ENCODE measurements around the gene ARL16. TPM values are rescaled to one million over a fixed set of nuclear protein-coding genes. Genes with fewer than 3 reads are reported as not detected.

Gene ARL16
- polyA plus RNA-seq, 1 of the 3 experiments (the other 2 are of a cell fraction): 148 TPM

DNA sequence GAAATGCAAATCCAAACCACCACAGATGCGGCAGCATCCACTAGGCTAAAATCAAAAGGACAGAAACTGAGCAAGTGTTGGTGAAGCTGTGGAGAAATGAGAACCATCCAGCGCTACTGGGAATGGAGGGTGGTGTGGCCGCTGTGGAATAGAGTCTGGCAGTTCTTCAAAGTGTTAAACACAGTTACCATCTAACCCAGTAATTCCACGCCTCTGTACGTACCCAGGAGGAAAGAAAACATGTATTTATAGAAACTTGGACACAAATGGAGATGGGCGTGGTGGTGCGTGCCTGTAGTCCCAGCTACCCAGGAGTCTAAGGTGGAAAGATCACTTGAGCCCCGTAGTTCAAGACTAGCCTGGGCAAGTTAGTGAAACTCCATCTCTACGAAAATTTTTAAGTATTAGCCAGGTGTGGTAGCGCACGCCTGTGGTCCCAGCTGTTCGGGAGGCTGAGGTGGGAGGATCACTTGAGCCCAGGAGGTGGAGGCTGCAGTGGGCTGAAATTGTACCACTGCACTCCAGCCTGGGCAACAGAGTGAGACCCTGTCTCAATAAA is 40.1 kb upstream of the ARL16 start:
- Histone ChIP-seq H3K9me2 (no peaks in the 10 kb centered on the region), H3F3A (replicated peaks; ENCODE audit: insufficient read depth) (peaks cover 23% of the 10 kb centered on the region), H3K4me1 (ENCODE audit: control insufficient read depth in 1 of 2, insufficient read depth in 2 of 2, low read depth in 1 of 2, low read length in 1 of 2) (peaks cover 0 to 3% of the 10 kb centered on the region in 2 experiments; a peak in 1 of 4 replicates), H3K4me3 (ENCODE audit: low read depth in 2 of 2, low read length in 1 of 2) (no peak overlapping the region), H3K27me3 (ENCODE audit: insufficient read depth) (no peaks in the 10 kb centered on the region), H4K20me1 (ENCODE audit: insufficient read depth) (no peaks in the 10 kb centered on the region), H3K79me2 (ENCODE audit: insufficient read depth) (no peaks in the 10 kb centered on the region), H3K4me2 (peak overlapping the region; percentile 21), H3K9me3 (no peaks in the 10 kb centered on the region), H2AFZ (ENCODE audit: low read depth) (no peak overlapping the region), H3K9ac (no peak overlapping the region), H3K36me3 (replicated peaks in 1 of 2; ENCODE audit: control insufficient read depth in 1 of 2, insufficient read depth in 2 of 2, low read length in 1 of 2) (no peaks in the 10 kb centered on the region), H3K27ac (ENCODE audit: low read depth in 2 of 2, low read length in 1 of 2) (no peak overlapping the region)
- CTCF ChIA-PET: interaction anchor here (0.6 to 5.3 kb wide), 6 partner anchors 10 to 145 kb away, joined by 3 to 41 read pairs (median 4); partner anchors contain the start of gene SLC25A10
- no peak for DNase-seq
- POLR2A ChIA-PET: interaction anchor here (0.5 to 4.9 kb wide), 3 partner anchors 11 to 241 kb away, joined by 3 to 30 read pairs (median 3); partner anchors contain the start of genes MCRIP1 and SLC25A10
- WGBS (ENCODE audit: low lambda C conversion rate): 22% methylated on average over 12 of the region's 12 CpGs
- TF ChIP-seq FOSL2 (IDR thresholded peaks at IDR 0.05; ENCODE audit: borderline replicate concordance, low read depth) (no peak), SIN3A (IDR thresholded peaks at IDR 0.05; ENCODE audit: borderline replicate concordance, low read depth, low read length) (no peak), GABPA (IDR thresholded peaks at IDR 0.05; ENCODE audit: low read depth) (no peak), TEAD4 (IDR thresholded peaks at IDR 0.05; ENCODE audit: borderline replicate concordance, insufficient read depth) (no peak), ELF1 (IDR thresholded peaks at IDR 0.05) (no peak), FOXJ3 (CRISPR knock-in tag; IDR thresholded peaks at IDR 0.05) (no peak), TAF1 (IDR thresholded peaks at IDR 0.05; ENCODE audit: borderline replicate concordance, low read depth, low read length) (no peak), MXI1 (IDR thresholded peaks at IDR 0.05; ENCODE audit: low read depth, low read length) (no peak), CHD2 (IDR thresholded peaks at IDR 0.05; ENCODE audit: low read length, partially characterized antibody) (no peak)

DNA sequence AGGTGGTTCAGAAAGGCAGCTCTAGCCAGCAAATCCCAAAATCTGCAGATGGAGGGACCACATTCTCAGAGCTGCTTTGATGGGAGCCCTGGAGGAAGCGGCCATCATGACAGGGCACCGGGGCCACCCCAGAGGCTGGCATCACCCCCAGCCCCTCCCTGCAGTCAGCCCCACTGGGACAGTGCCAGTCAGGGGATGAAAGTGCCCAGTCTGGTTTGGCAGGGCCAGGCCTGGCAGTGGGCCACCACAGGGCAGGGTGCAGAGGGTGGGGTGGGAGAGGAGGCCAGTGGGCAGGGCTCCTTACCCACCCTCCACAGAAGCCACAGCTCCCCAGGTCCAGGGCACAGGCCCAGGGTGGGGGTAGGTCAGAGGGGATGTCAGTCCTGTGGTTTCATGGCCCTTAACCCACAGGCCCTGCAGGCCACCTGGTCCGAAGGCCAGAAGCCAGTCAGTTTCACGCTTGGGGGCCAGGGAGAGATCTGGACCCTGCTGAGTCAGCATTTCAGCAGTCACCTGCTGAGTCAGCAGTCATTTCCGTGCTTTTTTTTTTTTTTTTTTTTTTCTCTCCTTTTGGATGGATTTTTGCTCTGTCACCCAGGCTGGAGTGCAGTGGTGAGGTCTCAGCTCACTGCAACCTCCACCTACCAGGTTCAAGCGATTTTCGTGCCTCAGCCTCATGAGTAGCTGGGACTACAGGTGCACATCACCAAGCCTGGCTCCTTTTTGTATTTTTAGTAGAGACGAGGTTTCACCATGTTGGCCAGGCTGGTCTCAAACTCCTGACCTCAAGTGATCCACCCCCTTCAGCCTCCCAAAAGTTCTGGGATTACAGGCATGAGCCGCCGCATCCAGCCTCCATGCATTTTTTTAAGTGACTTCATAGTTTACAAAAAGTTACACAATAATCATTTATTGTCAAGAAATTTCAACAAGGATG is 38.9 kb upstream of the ARL16 start:
- peak; percentile 64 for DNase-seq

More for the DNA sequence above, 38.9 kb upstream of the ARL16 start:
- no peaks in the 10 kb centered on the region for H3K79me2 ChIP-seq (ENCODE audit: insufficient read depth)
- no peaks in the 10 kb centered on the region for H4K20me1 ChIP-seq (ENCODE audit: insufficient read depth)
- 60% methylated on average over 10 of the region's 10 CpGs for WGBS (ENCODE audit: low lambda C conversion rate)
- H3K9me3 ChIP-seq: no peaks in the 10 kb centered on the region
- TF ChIP-seq NFIC (IDR thresholded peaks at IDR 0.05; ENCODE audit: borderline replicate concordance) (0 out of 2 replicates have a peak, but pooled peaks have one; percentile 10), POLR2AphosphoS5 (IDR thresholded peaks at IDR 0.05; ENCODE audit: low read depth, low read length) (0 out of 2 replicates have a peak, but pooled peaks have one; percentile 32), FOSL2 (IDR thresholded peaks at IDR 0.05; ENCODE audit: borderline replicate concordance, low read depth) (no peak; the same call in 1 of the 2 replicates)
- POLR2A ChIA-PET: interaction anchor here (0.6 to 4.9 kb wide), 4 partner anchors 9 to 47 kb away, joined by 3 to 30 read pairs (median 4); partner anchors contain the start of gene SLC25A10
- H2AFZ ChIP-seq (ENCODE audit: low read depth): no peak overlapping the region
- H3K4me1 ChIP-seq (ENCODE audit: control insufficient read depth in 1 of 2, insufficient read depth in 2 of 2, low read depth in 1 of 2, low read length in 1 of 2): peaks cover 0 to 3% of the 10 kb centered on the region in 2 experiments; a peak in 1 of 4 replicates
- no peaks in the 10 kb centered on the region for H3K9me2 ChIP-seq
- no peaks in the 10 kb centered on the region for H3K27me3 ChIP-seq (ENCODE audit: insufficient read depth)
- peaks cover 0 to 3% of the 10 kb centered on the region in 2 experiments for H3K36me3 ChIP-seq (replicated peaks in 1 of 2; ENCODE audit: control insufficient read depth in 1 of 2, insufficient read depth in 2 of 2, low read length in 1 of 2)
- H3K27ac ChIP-seq (ENCODE audit: low read depth in 2 of 2, low read length in 1 of 2): no peak overlapping the region
- peaks cover 23% of the 10 kb centered on the region for H3F3A ChIP-seq (replicated peaks; ENCODE audit: insufficient read depth)
- no peak overlapping the region for H3K4me3 ChIP-seq (ENCODE audit: low read depth in 2 of 2, low read length in 1 of 2)
- CTCF ChIA-PET: interaction anchor here (0.5 to 5.3 kb wide), 6 partner anchors 9 to 100 kb away, joined by 3 to 41 read pairs (median 5); partner anchors contain the start of gene SLC25A10
- no peak overlapping the region for H3K9ac ChIP-seq
- no peak overlapping the region for H3K4me2 ChIP-seq
